Spleen (tissue), 11 donors: ENCODE data around the gene HLCS. TPM values are rescaled to one million over a fixed set of nuclear protein-coding genes. Genes with fewer than 3 reads are reported as not detected.

Experiments
- DNase-seq: peaks from one replicate; pipeline ENCODE4 v3.0.0-alpha.2; 2020
- H3K27ac ChIP-seq, 8 donors: fragments of 200-600 bp; sonication (generic) in 7 of 8; 1 replicate in 4 of 8; 2 replicates in 4 of 8; pipeline versions ENCODE4 v1.5.0 to v1.8.0; 2016 to 2021; ENCODE audit warnings: inconsistent platforms in 4 of 8, mild to moderate bottlenecking in 4 of 8, moderate library complexity in 1 of 8
- H3K27me3 ChIP-seq, 7 donors: fragments of 200-600 bp; sonication (generic) in 6 of 7; replicated peaks in 1 of 7; 1 replicate in 4 of 7; 2 replicates in 3 of 7; pipeline versions ENCODE4 v1.5.0 to v1.8.0; 2016 to 2021; ENCODE audit warnings: inconsistent platforms in 3 of 7, mild to moderate bottlenecking in 1 of 7
- H3K36me3 ChIP-seq, 6 donors: fragments of 200-600 bp; sonication (generic) in 5 of 6; 1 replicate in 4 of 6; 2 replicates in 2 of 6; pipeline versions ENCODE4 v1.5.0 to v1.8.0; 2016 to 2021; ENCODE audit warnings: inconsistent platforms in 2 of 6
- H3K4me1 ChIP-seq, 6 donors: fragments of 200-600 bp; sonication (generic) in 5 of 6; 1 replicate in 3 of 6; 2 replicates in 3 of 6; pipeline versions ENCODE4 v1.5.0 to v1.8.0; 2016 to 2021; ENCODE audit warnings: inconsistent platforms in 3 of 6
- H3K4me3 ChIP-seq, 8 donors: fragments of 200-600 bp; sonication (generic) in 7 of 8; 1 replicate in 4 of 8; 2 replicates in 4 of 8; pipeline versions ENCODE4 v1.5.0 to v1.8.0; 2016 to 2021; ENCODE audit warnings: inconsistent platforms in 4 of 8, mild to moderate bottlenecking in 4 of 8, moderate library complexity in 2 of 8
- H3K9me3 ChIP-seq, 8 donors: fragments of 200-600 bp; sonication (generic) in 7 of 8; 1 replicate in 4 of 8; 2 replicates in 4 of 8; pipeline versions ENCODE4 v1.5.0 to v1.8.0; 2016 to 2021; ENCODE audit warnings: inconsistent platforms in 4 of 8
- CTCF ChIP-seq, 11 experiments: fragments of 200-600 bp in 7 of 11; fragments of 450-650 bp in 4 of 11; sonication (generic) in 4 of 11; IDR thresholded peaks in 8 of 11; conservative IDR thresholded peaks in 3 of 11; 1 replicate in 7 of 11; 2 replicates in 4 of 11; pipeline versions ENCODE4 v1.4.0 to v1.8.0; 2016 to 2021; ENCODE audit warnings: antibody characterized with exemption in 11 of 11, inconsistent platforms in 4 of 11, mild to moderate bottlenecking in 1 of 11
- POLR2A ChIP-seq, 3 donors: fragments of 450-650 bp; IDR thresholded peaks; one replicate each; pipeline ENCODE4 v1.5.1; 2017; ENCODE audit warnings: antibody characterized with exemption in 3 of 3, mild to moderate bottlenecking in 1 of 3
- POLR2AphosphoS5 ChIP-seq, 3 donors: sonication (generic); formaldehyde crosslinking; IDR thresholded peaks; one replicate each; pipeline ENCODE4 v1.5.1; 2017; ENCODE audit warnings: antibody characterized with exemption in 3 of 3
- WGBS, 5 donors: extraction: QIAGEN DNeasy Blood & Tissue Kit in 3 of 5; methylation state at CpG; one replicate each; pipeline versions ENCODE4 v1.1.5 to v1.1.7; 2013 to 2018; 5-methylcytosine and 5-hydroxymethylcytosine counted together
- intact Hi-C: fragments of 100-400 bp; cut with DNase I; formaldehyde crosslinking; loops from one replicate; pipeline ENCODE4 v1.15.0; 2023; ENCODE audit warnings: low total_unique reads
- polyA plus RNA-seq, 3 donors: library from polyadenylated mRNA; stranded (reverse); fragments of 200-250 nt; gene quantifications; one replicate each; pipeline ENCODE4 v1.2.1, GENCODE V29; 2013
- total RNA-seq, 7 donors: library from RNA; depleted of rRNA in 3 of 7; stranded (reverse); fragments of >200 nt in 3 of 7; fragmentation: NEBNext Ultra II Directional in 4 of 7; extraction: Animal tissue kit (Norgen Biotek cat#: 25700) in 4 of 7; gene quantifications; one replicate each; pipeline versions ENCODE4 v1.1.0 to v1.2.1, GENCODE V29; 2016 to 2021
- donor health status: healthy with polysubstance abuse.
- donor health status: DM: no; HTN: no; CAD: no; lungs with moderate emphysema.
- donor health status: DM: no; HTN: no; CAD: no.
- donor health status: Bipolar disorder and iron deficiency.
- donor health status: healthy.
- donor health status: DM: no; HTN: no; CAD: no.
- donor health status: DM: yes; HTN: yes; CAD: no.

Gene HLCS
- total and polyA plus RNA-seq, 10 donors, result 1.7 to 22.8 (median 16.3) TPM

GRCh38 chr21:36728371-36729111, 237.9 kb downstream of the HLCS start:
- Histone ChIP-seq H3K9me3 (no peaks in the 10 kb centered on the region), H3K27ac (no peak overlapping the region), H3K27me3 (peaks cover 0 to 56% (median 0%) of the 10 kb centered on the region in 7 donors), H3K36me3 (no peaks in the 10 kb centered on the region), H3K4me3 (no peak overlapping the region), H3K4me1 (no peaks in the 10 kb centered on the region)
- 89 to 94% (median 90%) methylated on average over 13 to 14 of the region's 14 CpGs for WGBS, 5 donors
- intact Hi-C loops, result no loop called here
- peak; percentile 35 for DNase-seq
- no peak for TF ChIP-seq CTCF (IDR thresholded peaks at IDR 0.05 in 8 of 11, conservative IDR thresholded peaks at IDR 0.05 in 3 of 11)
- TF ChIP-seq POLR2A (IDR thresholded peaks at IDR 0.05), result no peak
- TF ChIP-seq POLR2AphosphoS5 (IDR thresholded peaks at IDR 0.05), result no peak

DNA sequence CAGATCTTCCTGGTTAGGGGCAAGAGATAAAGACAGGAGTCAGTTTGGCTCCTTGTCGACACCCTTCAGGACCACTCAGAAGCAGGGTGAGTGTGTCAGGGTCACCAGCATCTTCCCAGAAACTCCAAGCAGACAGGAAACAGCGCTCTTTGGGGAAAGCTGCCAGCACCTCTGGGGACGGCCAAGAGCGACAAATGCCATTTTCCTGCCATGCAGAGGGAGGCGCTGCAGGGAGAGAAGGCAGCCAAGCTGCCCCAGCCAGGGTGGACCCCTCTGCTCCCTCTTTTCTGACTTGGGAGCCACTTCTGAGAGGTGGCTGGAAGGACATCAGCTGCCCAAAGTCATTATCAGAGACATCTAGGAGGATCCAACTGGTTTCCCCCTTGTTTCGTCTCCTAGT, 238.6 kb downstream of the HLCS start:
- Histone ChIP-seq H3K27ac (no peak overlapping the region), H3K4me3 (no peak overlapping the region), H3K4me1 (no peaks in the 10 kb centered on the region), H3K9me3 (no peaks in the 10 kb centered on the region), H3K27me3 (peaks cover 0 to 62% (median 0%) of the 10 kb centered on the region in 7 donors), H3K36me3 (no peaks in the 10 kb centered on the region)
- DNase-seq, result peak; percentile 15
- TF ChIP-seq POLR2AphosphoS5 (IDR thresholded peaks at IDR 0.05) (no peak), CTCF (IDR thresholded peaks at IDR 0.05 in 8 of 11, conservative IDR thresholded peaks at IDR 0.05 in 3 of 11) (no peak), POLR2A (IDR thresholded peaks at IDR 0.05) (no peak)
- WGBS, 5 donors, result 69 to 82% (median 78%) methylated on average over 5 to 6 of the region's 6 CpGs
- intact Hi-C loops, result no loop called here

GRCh38 chr21:36725793-36726386, 240.6 kb downstream of the HLCS start:
- Histone ChIP-seq H3K27me3 (peaks cover 0 to 60% (median 0%) of the 10 kb centered on the region in 7 donors), H3K27ac (no peak overlapping the region), H3K4me1 (no peaks in the 10 kb centered on the region), H3K4me3 (no peak overlapping the region), H3K36me3 (no peaks in the 10 kb centered on the region), H3K9me3 (no peaks in the 10 kb centered on the region)
- intact Hi-C loops, result no loop called here
- TF ChIP-seq POLR2A (IDR thresholded peaks at IDR 0.05), result no peak
- TF ChIP-seq POLR2AphosphoS5 (IDR thresholded peaks at IDR 0.05), result no peak
- no peak for TF ChIP-seq CTCF (IDR thresholded peaks at IDR 0.05 in 8 of 11, conservative IDR thresholded peaks at IDR 0.05 in 3 of 11)
- 88 to 96% (median 93%) methylated on average over 11 to 12 of the region's 12 CpGs for WGBS, 5 donors
- DNase-seq, result peak; percentile 44

- intact Hi-C loops, result no loop called here
- no peak for DNase-seq
- H3K9me3 ChIP-seq, result no peaks in the 10 kb centered on the region
- TF ChIP-seq POLR2A (IDR thresholded peaks at IDR 0.05) (no peak), CTCF (IDR thresholded peaks at IDR 0.05 in 8 of 11, conservative IDR thresholded peaks at IDR 0.05 in 3 of 11) (no peak), POLR2AphosphoS5 (IDR thresholded peaks at IDR 0.05) (no peak)
- WGBS, 5 donors, result 66 to 80% (median 78%) methylated on average over 3 of the region's 3 CpGs
- H3K36me3 ChIP-seq, result no peaks in the 10 kb centered on the region
- H3K27ac ChIP-seq, result no peak overlapping the region
- peaks cover 0 to 53% (median 6%) of the 10 kb centered on the region in 7 donors for H3K27me3 ChIP-seq
- H3K4me1 ChIP-seq, result no peaks in the 10 kb centered on the region
- H3K4me3 ChIP-seq, result no peak overlapping the region
These were observed 241.8 kb downstream of the HLCS start for GRCh38 chr21:36724660-36725059.
